Liver (tissue), 9 donors: ENCODE results near the gene CYB5A. TPM values are rescaled to one million over a fixed set of nuclear protein-coding genes. Genes with fewer than 3 reads are reported as not detected.

ENCODE experiments used
- DNase-seq: peaks from one replicate; pipeline ENCODE4 v3.0.0-alpha.2; 2017; ENCODE audit warnings: low spot score
- H3K27ac ChIP-seq, 2 donors: one replicate each; pipeline ENCODE4 v1.7.0; 2013; ENCODE audit warnings: inconsistent platforms in 2 of 2, low read length in 2 of 2, control low read depth in 1 of 2, low read depth in 1 of 2, mild to moderate bottlenecking in 1 of 2
- H3K27me3 ChIP-seq, 4 donors: one replicate each; pipeline versions ENCODE4 v1.6.1 to v1.7.0; 2013; ENCODE audit warnings: low read length in 3 of 4, inconsistent platforms in 1 of 4, mild to moderate bottlenecking in 1 of 4, moderate library complexity in 1 of 4; ENCODE audit not compliant: control insufficient read depth in 4 of 4, insufficient read depth in 4 of 4
- H3K36me3 ChIP-seq, 4 donors: one replicate each; pipeline versions ENCODE4 v1.6.1 to v1.7.0; 2013; ENCODE audit warnings: low read length in 3 of 4, mild to moderate bottlenecking in 3 of 4, low read depth in 1 of 4, moderate library complexity in 1 of 4; ENCODE audit not compliant: control insufficient read depth in 4 of 4, insufficient read depth in 3 of 4
- H3K4me1 ChIP-seq, 4 donors: one replicate each; pipeline versions ENCODE4 v1.6.1 to v1.7.0; 2013; ENCODE audit warnings: low read length in 3 of 4, mild to moderate bottlenecking in 3 of 4, moderate library complexity in 1 of 4; ENCODE audit not compliant: control insufficient read depth in 4 of 4, insufficient read depth in 4 of 4
- H3K4me3 ChIP-seq, 3 donors: one replicate each; pipeline versions ENCODE4 v1.6.1 to v1.7.0; 2013; ENCODE audit warnings: low read length in 3 of 3, control low read depth in 1 of 3, low read depth in 1 of 3, mild to moderate bottlenecking in 1 of 3
- H3K9ac ChIP-seq, 2 donors: one replicate each; pipeline ENCODE4 v1.7.0; 2013; ENCODE audit warnings: low read length in 2 of 2, mild to moderate bottlenecking in 2 of 2, moderate library complexity in 2 of 2, control low read depth in 1 of 2, low read depth in 1 of 2
- H3K9me3 ChIP-seq, 4 donors: one replicate each; pipeline versions ENCODE4 v1.6.1 to v1.7.0; 2013; ENCODE audit warnings: low read length in 3 of 4; ENCODE audit not compliant: control insufficient read depth in 4 of 4
- ATF3 ChIP-seq: IDR thresholded peaks from 2 replicates; pipeline ENCODE4 v1.6.1; 2016; ENCODE audit warnings: antibody characterized with exemption
- CTCF ChIP-seq: fragments of 150-350 bp; IDR thresholded peaks from 2 replicates; pipeline ENCODE4 v1.5.1; 2017; ENCODE audit warnings: improper control_type of control experiment, low read depth, low read length; ENCODE audit not compliant: missing input control
- EGR1 ChIP-seq, 2 donors: IDR thresholded peaks; 2 replicates each; pipeline ENCODE4 v1.6.1; 2016 to 2018; ENCODE audit warnings: antibody characterized with exemption in 2 of 2, low read depth in 2 of 2
- FOXA1 ChIP-seq: IDR thresholded peaks from 2 replicates; pipeline ENCODE4 v1.6.1; 2016; ENCODE audit warnings: antibody characterized with exemption
- FOXA2 ChIP-seq: IDR thresholded peaks from 2 replicates; pipeline ENCODE4 v1.6.1; 2016; ENCODE audit warnings: antibody characterized with exemption
- GABPA ChIP-seq, 2 donors: IDR thresholded peaks in 1 of 2; conservative IDR thresholded peaks in 1 of 2; 2 replicates each; pipeline ENCODE4 v1.6.1; 2016; ENCODE audit warnings: antibody characterized with exemption in 2 of 2, mild to moderate bottlenecking in 1 of 2, moderate library complexity in 1 of 2
- HNF4A ChIP-seq, 2 donors: conservative IDR thresholded peaks; 2 replicates each; pipeline ENCODE4 v1.6.1; 2016; ENCODE audit warnings: antibody characterized with exemption in 2 of 2, mild to moderate bottlenecking in 2 of 2
- HNF4G ChIP-seq: IDR thresholded peaks from 2 replicates; pipeline ENCODE4 v1.6.1; 2016; ENCODE audit warnings: antibody characterized with exemption
- JUND ChIP-seq, 2 donors: IDR thresholded peaks; 2 replicates each; pipeline ENCODE4 v1.6.1; 2016; ENCODE audit warnings: antibody characterized with exemption in 2 of 2
- NR2F2 ChIP-seq: IDR thresholded peaks from 2 replicates; pipeline ENCODE4 v1.6.1; 2016; ENCODE audit warnings: antibody characterized with exemption
- RAD21 ChIP-seq, 2 donors: IDR thresholded peaks; 2 replicates each; pipeline ENCODE4 v1.6.1; 2016; ENCODE audit warnings: antibody characterized with exemption in 2 of 2, mild to moderate bottlenecking in 2 of 2
- REST ChIP-seq: IDR thresholded peaks from 2 replicates; pipeline ENCODE4 v1.6.1; 2016; ENCODE audit warnings: antibody characterized with exemption, mild to moderate bottlenecking
- RXRA ChIP-seq, 2 donors: IDR thresholded peaks; 2 replicates each; pipeline ENCODE4 v1.6.1; 2017 to 2018; ENCODE audit warnings: antibody characterized with exemption in 2 of 2, mild to moderate bottlenecking in 1 of 2
- SP1 ChIP-seq: IDR thresholded peaks from 2 replicates; pipeline ENCODE4 v1.6.1; 2018; ENCODE audit warnings: antibody characterized with exemption, mild to moderate bottlenecking
- TAF1 ChIP-seq: conservative IDR thresholded peaks from 2 replicates; pipeline ENCODE4 v1.6.1; 2016; ENCODE audit warnings: antibody characterized with exemption, mild to moderate bottlenecking
- YY1 ChIP-seq: IDR thresholded peaks from 2 replicates; pipeline ENCODE4 v1.6.1; 2016; ENCODE audit warnings: antibody characterized with exemption, mild to moderate bottlenecking
- ZBTB33 ChIP-seq: IDR thresholded peaks from 2 replicates; pipeline ENCODE4 v1.6.1; 2016; ENCODE audit warnings: antibody characterized with exemption
- WGBS: extraction: QIAGEN DNeasy Blood & Tissue Kit; methylation state at CpG from one replicate; pipeline ENCODE4 v1.1.7; 2013; 5-methylcytosine and 5-hydroxymethylcytosine counted together
- polyA plus RNA-seq, 2 donors: library from polyadenylated mRNA; stranded (reverse) in 1 of 2; unstranded in 1 of 2; fragments of 200-250 nt in 1 of 2; fragments of >200 nt in 1 of 2; fragmentation: Nextera tagmentation in 1 of 2; extraction: Ambion mirVana in 1 of 2; gene quantifications; one replicate each; pipeline versions ENCODE4 v1.2.1 to v1.2.3, GENCODE V29; 2013 to 2015
- total RNA-seq, 2 donors: library from RNA; depleted of rRNA; stranded (reverse); fragments of >200 nt; gene quantifications; one replicate each; pipeline ENCODE4 v1.2.3, GENCODE V29; 2014
- TF ChIP-seq, protein P1 (sequence below): IDR thresholded peaks from 2 replicates; pipeline ENCODE4 v1.6.1; 2016; ENCODE audit warnings: antibody characterized with exemption
- donor health status: healthy.
- donor health status: healthy.
- donor health status: healthy.
- donor health status: healthy.
- donor health status: healthy.

The CYB5A gene
- total and polyA plus RNA-seq, 4 donors = 277 to 2,022 (median 1,122) TPM

GRCh38 chr18:74239567-74239966 is 52.2 kb downstream of the CYB5A start:
- no peak for TF ChIP-seq FOXA1
- TF ChIP-seq HNF4A (conservative IDR thresholded peaks at IDR 0.05) = no peak
- no peak overlapping the region for H3K27ac ChIP-seq

DNA sequence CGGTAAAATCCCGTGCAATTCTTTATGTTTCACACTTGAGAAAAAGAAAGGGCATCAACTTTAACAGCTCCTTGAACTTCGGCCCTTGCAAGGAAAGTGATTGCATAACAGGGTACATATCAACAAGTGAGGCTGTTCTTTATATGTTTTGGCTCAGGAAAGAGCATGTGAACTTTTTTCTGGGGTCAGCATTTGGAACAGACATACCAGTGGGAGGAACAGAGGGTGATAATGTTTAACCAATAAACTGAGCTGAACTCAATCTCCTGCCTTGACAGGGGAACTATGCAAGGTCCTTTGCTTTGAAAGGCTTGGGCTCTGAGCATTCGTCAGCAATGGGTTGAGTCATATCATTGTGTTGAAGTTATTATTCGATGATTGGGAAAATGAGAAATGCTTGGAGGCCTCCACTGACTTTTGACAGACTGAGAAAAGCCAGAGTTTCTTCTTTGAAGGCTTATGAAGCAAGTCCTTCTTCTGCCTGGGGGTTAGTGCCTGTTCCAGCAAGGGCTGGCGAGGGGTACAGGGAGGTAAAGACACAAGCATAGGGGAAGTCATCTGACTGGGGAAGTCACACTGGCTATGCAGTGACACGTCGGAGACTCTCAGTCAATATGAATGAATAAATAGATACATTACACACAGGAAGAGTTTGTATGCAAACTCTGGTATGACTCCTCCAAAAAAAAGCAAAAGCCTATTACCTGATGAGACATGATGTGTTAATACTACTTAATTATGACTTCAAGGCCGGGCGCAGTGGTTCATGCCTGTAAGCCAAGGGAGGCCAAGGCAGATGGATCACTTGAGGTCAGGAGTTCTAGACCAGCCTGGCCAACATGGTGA is 57.2 kb downstream of the CYB5A start:
- Histone ChIP-seq H3K9ac (peak overlapping the region in 1 of 2 donors; percentile 74), H3K4me1 (peaks cover 20 to 56% (median 43%) of the 10 kb centered on the region in 4 donors), H3K9me3 (no peaks in the 10 kb centered on the region), H3K27ac (peak overlapping the region; percentile 88 to 99), H3K27me3 (no peaks in the 10 kb centered on the region), H3K4me3 (no peak overlapping the region), H3K36me3 (no peaks in the 10 kb centered on the region)
- TF ChIP-seq JUND (IDR thresholded peaks at IDR 0.05) = peak; percentile 96 to 98
- peak; percentile 100 for TF ChIP-seq RXRA (IDR thresholded peaks at IDR 0.05)
- peak; percentile 78 for TF ChIP-seq REST
- TF ChIP-seq ZBTB33 = peak; percentile 91
- no peak for TF ChIP-seq GABPA (IDR thresholded peaks at IDR 0.05 in 1 of 2, conservative IDR thresholded peaks at IDR 0.05 in 1 of 2)
- TF ChIP-seq, protein P1, sequence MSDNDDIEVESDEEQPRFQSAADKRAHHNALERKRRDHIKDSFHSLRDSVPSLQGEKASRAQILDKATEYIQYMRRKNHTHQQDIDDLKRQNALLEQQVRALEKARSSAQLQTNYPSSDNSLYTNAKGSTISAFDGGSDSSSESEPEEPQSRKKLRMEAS = peak; percentile 96
- TF ChIP-seq CTCF = no peak
- TF ChIP-seq NR2F2 = peak; percentile 99
- TF ChIP-seq EGR1 (IDR thresholded peaks at IDR 0.05; ENCODE audit: low read depth in 2 of 2) = peak; percentile 59 to 74
- peak; percentile 100 for TF ChIP-seq SP1
- peak; percentile 88 for TF ChIP-seq ATF3
- peak; percentile 92 for TF ChIP-seq FOXA2
- TF ChIP-seq HNF4G = peak; percentile 98
- TF ChIP-seq FOXA1 = peak; percentile 94
- TF ChIP-seq HNF4A (conservative IDR thresholded peaks at IDR 0.05) = peak; percentile 96 to 97
- peak; percentile 63 to 73 for TF ChIP-seq RAD21 (IDR thresholded peaks at IDR 0.05)
- peak; percentile 73 for TF ChIP-seq YY1
- TF ChIP-seq TAF1 = peak; percentile 57
- DNase-seq = no peak
- 27% methylated on average over 10 of the region's 10 CpGs for WGBS

More at GRCh38 chr18:74239567-74239966, 52.2 kb downstream of the CYB5A start:
- Histone ChIP-seq H3K9me3 (no peaks in the 10 kb centered on the region), H3K4me3 (no peak overlapping the region), H3K27me3 (no peaks in the 10 kb centered on the region), H3K4me1 (peaks cover 17 to 47% (median 35%) of the 10 kb centered on the region in 4 donors), H3K9ac (no peak overlapping the region), H3K36me3 (no peaks in the 10 kb centered on the region)
- no peak for DNase-seq
- WGBS = 96% methylated on average over 1 of the region's 1 CpG
